Adrenal gland (tissue), 12 donors: ENCODE data around the gene CBX8. TPM values are rescaled to one million over a fixed set of nuclear protein-coding genes. Genes with fewer than 3 reads are reported as not detected.

Source experiments
- DNase-seq, 7 donors: peaks; one replicate each; pipeline ENCODE4 v3.0.0-alpha.2; 2019 to 2020
- H3K27ac ChIP-seq, 5 donors: fragments of 200-600 bp; sonication (generic) in 4 of 5; 1 replicate in 3 of 5; 2 replicates in 2 of 5; pipeline versions ENCODE4 v1.5.1 to v1.8.0; 2016 to 2020; ENCODE audit warnings: mild to moderate bottlenecking in 1 of 5
- H3K27me3 ChIP-seq: fragments of 200-600 bp; 2 replicates; pipeline ENCODE4 v1.8.0; 2021
- H3K36me3 ChIP-seq, 2 donors: fragments of 200-600 bp; replicated peaks in 1 of 2; 1 replicate in 1 of 2; 2 replicates in 1 of 2; pipeline versions ENCODE4 v1.5.1 to v1.8.0; 2018 to 2022
- H3K4me1 ChIP-seq, 2 donors: fragments of 200-600 bp; replicated peaks in 1 of 2; 1 replicate in 1 of 2; 2 replicates in 1 of 2; pipeline versions ENCODE4 v1.5.1 to v1.8.0; 2018 to 2021
- H3K4me3 ChIP-seq, 4 donors: fragments of 200-600 bp; sonication (generic) in 3 of 4; one replicate each; pipeline ENCODE4 v1.5.1; 2016 to 2018
- H3K9me3 ChIP-seq, 3 donors: fragments of 200-600 bp; sonication (generic) in 1 of 3; replicated peaks in 1 of 3; 1 replicate in 2 of 3; 2 replicates in 1 of 3; pipeline versions ENCODE4 v1.5.1 to v1.8.0; 2016 to 2021
- POLR2A ChIP-seq, 2 donors: fragments of 450-650 bp; IDR thresholded peaks; one replicate each; pipeline ENCODE4 v1.6.1; 2017; ENCODE audit warnings: antibody characterized with exemption in 2 of 2, mild to moderate bottlenecking in 2 of 2, moderate library complexity in 1 of 2
- WGBS, 4 donors: extraction: QIAGEN DNeasy Blood & Tissue Kit in 2 of 4; methylation state at CpG; one replicate each; pipeline versions ENCODE4 v1.1.5 to v1.1.7; 2013 to 2017; 5-methylcytosine and 5-hydroxymethylcytosine counted together
- intact Hi-C, 2 donors: fragments of 100-400 bp; cut with DNase I; formaldehyde crosslinking; loops; one replicate each; pipeline versions ENCODE4 v1.14.1 to v1.15.0; 2022 to 2023
- polyA plus RNA-seq, 3 donors: library from polyadenylated mRNA; stranded (reverse); fragments of 200-250 nt in 2 of 3; fragments of 350-450 nt in 1 of 3; fragmentation: Illumina TruSeq in 1 of 3; extraction: RNeasy Lipid Tissue Mini Kit (QIAGEN cat#74804) in 1 of 3; gene quantifications; one replicate each; pipeline ENCODE4 v1.2.3, GENCODE V29; 2013 to 2014
- total RNA-seq, 9 donors: library from RNA; depleted of rRNA in 4 of 9; stranded (reverse); fragments of >200 nt in 4 of 9; fragments of 120-200 nt in 1 of 9; fragmentation: NEBNext Ultra II Directional in 1 of 9; extraction: Animal tissue kit (Norgen Biotek cat#: 25700) in 1 of 9; gene quantifications; one replicate each; pipeline versions ENCODE4 v1.1.0 to v1.2.4, GENCODE V29; 2013 to 2023
- TF ChIP-seq, protein P1 (sequence below), 6 experiments: fragments of 450-650 bp in 4 of 6; fragments of 200-600 bp in 2 of 6; sonication (generic) in 1 of 6; IDR thresholded peaks; 1 replicate in 5 of 6; 2 replicates in 1 of 6; pipeline versions ENCODE4 v1.5.1 to v1.8.0; 2016 to 2021; ENCODE audit warnings: antibody characterized with exemption in 6 of 6, mild to moderate bottlenecking in 2 of 6, moderate library complexity in 1 of 6
- donor health status: healthy with polysubstance abuse.
- donor health status: Bipolar disorder and iron deficiency.
- donor health status: DM: yes; HTN: yes; CAD: no.
- donor health status: DM: no; HTN: no; CAD: no.
- donor health status: DM: no; HTN: no; CAD: no.
- donor health status: DM: yes; HTN: yes; CAD: no.

CBX8 gene
- total and polyA plus RNA-seq, 12 donors: 0.85 to 10.6 (median 5.5) TPM

DNA sequence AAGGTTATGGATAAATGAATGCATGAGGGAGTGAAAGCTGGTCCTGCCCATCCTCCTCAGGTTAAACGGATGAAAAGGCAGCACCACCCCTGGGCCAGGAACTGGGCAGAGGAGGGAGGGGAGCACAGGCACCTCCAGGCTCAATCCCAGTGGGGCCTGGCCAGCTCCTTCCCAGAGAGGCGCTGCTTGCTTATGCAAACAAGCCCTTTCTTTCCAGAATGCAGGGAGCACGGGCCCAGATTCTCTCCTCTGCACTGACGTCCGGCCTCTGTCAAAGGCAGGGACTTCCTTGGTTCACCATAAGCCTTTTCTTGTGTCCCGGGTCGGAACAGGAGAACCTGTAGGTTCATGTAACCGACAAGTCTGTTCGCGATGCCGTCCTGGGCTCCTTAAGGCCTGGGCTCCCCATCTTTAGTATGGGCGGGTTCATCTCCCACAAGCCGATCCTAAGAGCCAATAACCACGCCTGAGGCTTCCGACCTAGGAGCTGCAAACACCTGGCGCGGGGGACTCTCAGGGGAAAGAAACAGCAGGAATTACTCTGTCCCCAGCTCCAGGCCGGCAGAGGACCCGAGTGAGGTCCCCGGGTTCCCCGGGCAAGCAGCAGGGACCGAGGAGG, 49.9 kb downstream of the CBX8 start:
- H3K27ac ChIP-seq: no peak overlapping the region
- H3K4me3 ChIP-seq: no peak overlapping the region
- no peaks in the 10 kb centered on the region for H3K9me3 ChIP-seq
- no peaks in the 10 kb centered on the region for H3K36me3 ChIP-seq
- H3K27me3 ChIP-seq: peaks cover 57% of the 10 kb centered on the region
- WGBS, 4 donors: 30 to 47% (median 34%) methylated on average over 12 to 22 of the region's 22 CpGs
- peaks cover 2 to 3% of the 10 kb centered on the region in 2 donors for H3K4me1 ChIP-seq
- no peak for DNase-seq
- no peak for TF ChIP-seq POLR2A (IDR thresholded peaks at IDR 0.05)
- TF ChIP-seq, protein P1, sequence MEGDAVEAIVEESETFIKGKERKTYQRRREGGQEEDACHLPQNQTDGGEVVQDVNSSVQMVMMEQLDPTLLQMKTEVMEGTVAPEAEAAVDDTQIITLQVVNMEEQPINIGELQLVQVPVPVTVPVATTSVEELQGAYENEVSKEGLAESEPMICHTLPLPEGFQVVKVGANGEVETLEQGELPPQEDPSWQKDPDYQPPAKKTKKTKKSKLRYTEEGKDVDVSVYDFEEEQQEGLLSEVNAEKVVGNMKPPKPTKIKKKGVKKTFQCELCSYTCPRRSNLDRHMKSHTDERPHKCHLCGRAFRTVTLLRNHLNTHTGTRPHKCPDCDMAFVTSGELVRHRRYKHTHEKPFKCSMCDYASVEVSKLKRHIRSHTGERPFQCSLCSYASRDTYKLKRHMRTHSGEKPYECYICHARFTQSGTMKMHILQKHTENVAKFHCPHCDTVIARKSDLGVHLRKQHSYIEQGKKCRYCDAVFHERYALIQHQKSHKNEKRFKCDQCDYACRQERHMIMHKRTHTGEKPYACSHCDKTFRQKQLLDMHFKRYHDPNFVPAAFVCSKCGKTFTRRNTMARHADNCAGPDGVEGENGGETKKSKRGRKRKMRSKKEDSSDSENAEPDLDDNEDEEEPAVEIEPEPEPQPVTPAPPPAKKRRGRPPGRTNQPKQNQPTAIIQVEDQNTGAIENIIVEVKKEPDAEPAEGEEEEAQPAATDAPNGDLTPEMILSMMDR (IDR thresholded peaks at IDR 0.05): no peak
- intact Hi-C loops: loop anchor here in 1 of 2 donors (10.0 kb wide), 1 partner anchor 98 kb away; no protein-coding TSS in a partner anchor

DNA sequence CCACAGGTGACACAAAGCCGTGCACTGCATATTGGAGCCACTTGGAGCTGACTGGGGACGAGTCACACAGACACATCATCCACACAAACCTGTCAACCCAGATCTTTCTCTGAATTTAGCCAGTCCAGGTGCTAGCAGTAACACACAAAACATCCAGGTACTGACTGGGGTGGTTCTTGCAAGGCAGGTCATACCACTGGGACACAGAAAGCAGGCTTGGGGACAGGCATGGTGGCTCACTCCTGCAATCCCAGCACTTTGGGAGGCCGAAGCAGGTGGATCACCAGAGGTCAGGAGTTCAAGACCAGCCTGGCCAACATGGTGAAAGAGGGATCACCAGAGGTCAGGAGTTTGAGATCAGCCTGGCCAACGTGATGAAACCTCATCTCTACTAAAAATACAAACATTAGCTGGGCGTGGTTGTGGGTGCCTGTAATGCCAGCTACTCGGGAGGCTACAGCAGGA, 51.2 kb downstream of the CBX8 start:
- H3K4me3 ChIP-seq: no peak overlapping the region
- H3K4me1 ChIP-seq: peaks cover 6 to 7% of the 10 kb centered on the region in 2 donors
- peaks cover 50% of the 10 kb centered on the region for H3K27me3 ChIP-seq
- no peaks in the 10 kb centered on the region for H3K9me3 ChIP-seq
- H3K36me3 ChIP-seq: no peaks in the 10 kb centered on the region
- no peak for DNase-seq
- 47 to 60% (median 52%) methylated on average over 5 to 6 of the region's 6 CpGs for WGBS, 4 donors
- intact Hi-C loops: loop anchor here in 1 of 2 donors (10.0 kb wide), 1 partner anchor 99 kb away; no protein-coding TSS in a partner anchor
- TF ChIP-seq, protein P1 (IDR thresholded peaks at IDR 0.05): no peak
- no peak for TF ChIP-seq POLR2A (IDR thresholded peaks at IDR 0.05)
- H3K27ac ChIP-seq: no peak overlapping the region

DNA sequence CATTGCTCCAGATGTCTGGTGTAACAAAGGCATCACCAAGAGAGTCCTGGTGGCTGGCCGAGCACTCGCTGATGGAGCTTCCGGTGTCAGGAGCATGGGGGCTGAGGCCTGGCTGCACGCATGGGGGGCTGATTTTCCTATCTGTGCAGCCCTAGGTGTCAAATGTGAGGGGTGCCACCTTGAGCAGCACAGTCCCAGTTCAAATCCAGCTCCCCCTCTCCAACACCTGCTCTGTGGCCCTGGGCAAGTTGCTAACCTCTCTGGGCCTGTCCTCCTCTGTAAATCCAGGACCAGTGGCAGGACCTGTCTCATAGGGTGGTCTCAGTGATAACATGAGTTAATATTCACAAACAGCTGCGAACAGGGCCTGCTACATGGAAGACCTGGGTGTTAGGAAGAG, 53.3 kb downstream of the CBX8 start:
- no peak overlapping the region for H3K4me3 ChIP-seq
- H3K4me1 ChIP-seq: peaks cover 6 to 7% of the 10 kb centered on the region in 2 donors
- H3K36me3 ChIP-seq: no peaks in the 10 kb centered on the region
- no peak for TF ChIP-seq POLR2A (IDR thresholded peaks at IDR 0.05)
- TF ChIP-seq, protein P1 (IDR thresholded peaks at IDR 0.05): no peak
- H3K27ac ChIP-seq: no peak overlapping the region
- H3K9me3 ChIP-seq: no peaks in the 10 kb centered on the region
- whole genome bisulfite sequencing, 4 donors: 70 to 91% (median 85%) methylated on average over 4 to 5 of the region's 5 CpGs
- H3K27me3 ChIP-seq: peaks cover 42% of the 10 kb centered on the region
- intact Hi-C loops: loop anchor here in 1 of 2 donors (5.0 to 10.0 kb wide), 2 partner anchors 101 to 249 kb away; no protein-coding TSS in a partner anchor
- no peak for DNase-seq

DNA sequence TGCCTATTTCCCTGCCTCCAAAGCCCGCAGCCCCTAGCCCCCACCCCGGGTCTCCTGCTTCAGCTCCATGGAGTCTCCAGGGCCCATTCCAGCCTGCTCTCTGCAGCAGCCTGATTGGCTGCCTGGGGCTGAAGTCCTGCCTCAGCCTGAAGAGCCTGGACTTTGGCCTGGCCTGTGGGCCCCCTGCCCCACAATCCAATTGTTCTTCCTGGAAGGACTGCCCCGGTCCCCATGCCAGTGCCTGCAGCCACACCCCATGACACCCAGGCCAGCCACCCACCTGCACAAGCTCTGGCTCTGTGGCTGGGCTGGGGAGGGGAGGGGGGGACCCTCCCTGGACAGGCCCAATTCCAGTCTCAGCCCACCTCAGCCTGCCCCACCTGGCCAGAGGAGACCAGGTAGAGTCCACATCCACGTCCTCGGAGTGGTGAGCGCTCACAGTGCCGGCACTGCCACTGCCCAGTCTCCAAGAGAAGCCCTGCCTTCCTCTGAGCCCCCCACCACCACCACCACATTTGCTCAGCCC, 53.9 kb downstream of the CBX8 start:
- WGBS, 4 donors: 78 to 98% (median 93%) methylated on average over 3 to 7 of the region's 7 CpGs
- DNase-seq: no peak
- intact Hi-C loops: loop anchor here in 1 of 2 donors (5.0 to 10.0 kb wide), 2 partner anchors 102 to 249 kb away; no protein-coding TSS in a partner anchor

More for the DNA sequence above, 53.9 kb downstream of the CBX8 start:
- Histone ChIP-seq H3K4me3 (no peak overlapping the region), H3K36me3 (no peaks in the 10 kb centered on the region), H3K27me3 (peaks cover 36% of the 10 kb centered on the region), H3K4me1 (peaks cover 6 to 7% of the 10 kb centered on the region in 2 donors), H3K27ac (no peak overlapping the region), H3K9me3 (no peaks in the 10 kb centered on the region)
- no peak for TF ChIP-seq POLR2A (IDR thresholded peaks at IDR 0.05)
- TF ChIP-seq, protein P1 (IDR thresholded peaks at IDR 0.05): no peak
